Peyer's patch (tissue), 4 donors: ENCODE measurements around the gene BTBD8. TPM values are rescaled to one million over a fixed set of nuclear protein-coding genes. Genes with fewer than 3 reads are reported as not detected.
"Not testable (repeated sequence)": the region's sequence is repeated elsewhere in the genome, so short reads cannot be mapped to it uniquely, and the experiment has no call there.

ENCODE experiments used
- DNase-seq, 3 donors: peaks; one replicate each; pipeline ENCODE4 v3.0.0-alpha.2; 2017 to 2019
- H3K27ac ChIP-seq, 4 donors: fragments of 200-600 bp; sonication (generic); one replicate each; pipeline ENCODE4 v1.5.1; 2016 to 2019
- H3K27me3 ChIP-seq, 2 donors: fragments of 200-600 bp; sonication (generic); one replicate each; pipeline ENCODE4 v1.5.1; 2019
- H3K36me3 ChIP-seq, 3 donors: fragments of 200-600 bp; sonication (generic); one replicate each; pipeline ENCODE4 v1.5.1; 2016 to 2019
- H3K4me1 ChIP-seq, 4 donors: fragments of 200-600 bp; sonication (generic); one replicate each; pipeline ENCODE4 v1.5.1; 2016 to 2019
- H3K4me3 ChIP-seq, 4 donors: fragments of 200-600 bp; sonication (generic); 1 replicate in 3 of 4; 2 replicates in 1 of 4; pipeline ENCODE4 v1.5.1; 2016 to 2019; ENCODE audit warnings: mild to moderate bottlenecking in 1 of 4
- H3K9me3 ChIP-seq, 4 donors: fragments of 200-600 bp; sonication (generic); one replicate each; pipeline ENCODE4 v1.5.1; 2016 to 2019; ENCODE audit warnings: mild to moderate bottlenecking in 1 of 4
- CTCF ChIP-seq, 6 experiments: fragments of 450-650 bp in 4 of 6; fragments of 200-600 bp in 2 of 6; sonication (generic) in 1 of 6; IDR thresholded peaks; one replicate each; pipeline ENCODE4 v1.5.1; 2017 to 2019; ENCODE audit warnings: antibody characterized with exemption in 6 of 6, mild to moderate bottlenecking in 3 of 6, moderate library complexity in 1 of 6
- POLR2A ChIP-seq, 2 donors: fragments of 450-650 bp; IDR thresholded peaks; one replicate each; pipeline ENCODE4 v1.5.1; 2017; ENCODE audit warnings: antibody characterized with exemption in 2 of 2, mild to moderate bottlenecking in 2 of 2, moderate library complexity in 2 of 2
- total RNA-seq, 4 donors: library from RNA; depleted of rRNA; stranded (reverse); fragments of >200 nt; gene quantifications; one replicate each; pipeline ENCODE4 v1.1.0, GENCODE V29; 2016

The BTBD8 gene
- total RNA-seq, 4 donors from 2014 or later: 2.5 to 11.6 (median 4.5) TPM

DNA sequence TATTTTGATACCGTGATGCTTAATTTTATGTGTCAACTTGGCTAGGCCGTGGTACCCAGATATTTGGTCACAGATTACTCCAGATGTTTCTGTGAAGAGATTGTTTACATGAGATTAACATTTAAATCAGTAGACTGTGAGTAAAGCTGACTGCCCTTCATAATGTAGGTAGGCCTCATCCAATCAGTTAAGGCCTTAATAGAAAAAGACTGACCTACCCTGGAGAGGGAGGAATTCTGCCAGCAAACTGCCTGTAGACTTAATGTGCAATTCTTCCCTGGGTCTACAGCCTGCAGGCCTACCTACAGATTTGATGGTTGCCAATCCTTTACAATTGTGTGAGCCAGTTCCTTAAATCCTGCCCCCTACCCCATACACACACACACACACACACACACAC is 9.3 kb upstream of the BTBD8 start:
- no peaks in the 10 kb centered on the region for H3K36me3 ChIP-seq
- DNase-seq: no peak
- no peaks in the 10 kb centered on the region for H3K27me3 ChIP-seq
- no peaks in the 10 kb centered on the region for H3K4me1 ChIP-seq
- no peak overlapping the region for H3K4me3 ChIP-seq
- no peaks in the 10 kb centered on the region for H3K9me3 ChIP-seq
- TF ChIP-seq CTCF (IDR thresholded peaks at IDR 0.05) (no peak), POLR2A (IDR thresholded peaks at IDR 0.05) (no peak)
- no peak overlapping the region for H3K27ac ChIP-seq

GRCh38 chr1:92074446-92074845 is 5.7 kb upstream of the BTBD8 start:
- not testable (repeated sequence) for H3K27ac ChIP-seq, DNase-seq, H3K27me3 ChIP-seq, H3K36me3 ChIP-seq, H3K4me1 ChIP-seq, H3K4me3 ChIP-seq, H3K9me3 ChIP-seq

GRCh38 chr1:92075311-92075710 is 4.8 kb upstream of the BTBD8 start, which contains the start of gene SETSIP:
Gene SETSIP (minus strand): TSS chr1:92075411. CDS start chr1:92075411, 0 bp downstream.
- H3K27me3 ChIP-seq: no peaks in the 10 kb centered on the region
- H3K4me1 ChIP-seq: no peaks in the 10 kb centered on the region
- DNase-seq: no peak
- no peaks in the 10 kb centered on the region for H3K9me3 ChIP-seq
- no peaks in the 10 kb centered on the region for H3K36me3 ChIP-seq
- no peak within 1 kb of the TSS for H3K27ac ChIP-seq
- no peak within 1 kb of the TSS for H3K4me3 ChIP-seq
- no peak for TF ChIP-seq POLR2A (IDR thresholded peaks at IDR 0.05)
- TF ChIP-seq CTCF (IDR thresholded peaks at IDR 0.05): no peak

- no peak for DNase-seq
- no peak overlapping the region for H3K4me3 ChIP-seq
- no peaks in the 10 kb centered on the region for H3K9me3 ChIP-seq
- H3K27ac ChIP-seq: no peak overlapping the region
- TF ChIP-seq POLR2A (IDR thresholded peaks at IDR 0.05): no peak
- no peak for TF ChIP-seq CTCF (IDR thresholded peaks at IDR 0.05)
- peaks cover 0 to 4% (median 0%) of the 10 kb centered on the region in 4 donors for H3K4me1 ChIP-seq
- no peaks in the 10 kb centered on the region for H3K36me3 ChIP-seq
- H3K27me3 ChIP-seq: no peaks in the 10 kb centered on the region
Measured at GRCh38 chr1:92076363-92076762, 3.8 kb upstream of the BTBD8 start.

- not testable (repeated sequence) for H3K36me3 ChIP-seq, DNase-seq, H3K27ac ChIP-seq, H3K4me3 ChIP-seq, H3K4me1 ChIP-seq, H3K9me3 ChIP-seq, H3K27me3 ChIP-seq
Measured at GRCh38 chr1:92078077-92078476, 2.1 kb upstream of the BTBD8 start.

DNA sequence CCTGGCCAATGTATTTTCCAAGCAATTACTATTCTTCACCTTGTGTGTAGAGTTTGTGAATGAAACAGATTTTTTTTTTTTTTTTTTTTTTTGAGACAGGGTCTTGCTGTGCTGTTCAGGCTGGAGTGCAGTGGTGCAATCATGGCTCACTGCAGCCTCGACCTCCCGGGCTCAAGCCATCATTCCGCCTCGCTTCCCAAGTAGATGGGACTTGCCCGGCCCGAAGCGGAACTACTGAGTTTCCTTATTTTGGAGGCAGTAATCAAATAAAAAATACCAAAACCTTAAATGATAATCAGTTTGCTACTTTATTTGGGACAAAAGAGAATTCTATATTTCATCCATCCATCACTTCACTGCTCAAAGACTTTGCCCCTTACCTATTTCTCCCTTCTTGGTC is 704 bp upstream of the BTBD8 start:
- Histone ChIP-seq H3K27ac (no peak overlapping the region), H3K4me3 (peak overlapping the region in 2 of 4 donors; percentile 65 to 80)

More for the DNA sequence above, 704 bp upstream of the BTBD8 start:
- TF ChIP-seq POLR2A (IDR thresholded peaks at IDR 0.05) (no peak), CTCF (IDR thresholded peaks at IDR 0.05) (no peak)
- Histone ChIP-seq H3K27me3 (no peaks in the 10 kb centered on the region), H3K9me3 (no peaks in the 10 kb centered on the region), H3K4me1 (peaks cover 0 to 6% (median 0%) of the 10 kb centered on the region in 4 donors), H3K36me3 (no peaks in the 10 kb centered on the region)
- DNase-seq: no peak
